Neural progenitor cell (in vitro differentiated cells): ENCODE data around the gene SRL.

Experiments
- CTCF ChIP-seq: fragments of 200-600 bp; sonication (generic); IDR thresholded peaks from 2 replicates; pipeline ENCODE4 v1.5.1; 2017; ENCODE audit warnings: antibody characterized with exemption, mild to moderate bottlenecking
- EZH2 ChIP-seq: fragments of 200-600 bp; sonication (generic); IDR thresholded peaks from 2 replicates; pipeline ENCODE4 v1.6.1; 2017; ENCODE audit warnings: antibody characterized with exemption, mild to moderate bottlenecking, moderate library complexity
- EZH2phosphoT487 ChIP-seq: fragments of 200-600 bp; sonication (generic); IDR thresholded peaks from 2 replicates; pipeline ENCODE4 v1.6.1; 2017; ENCODE audit warnings: antibody characterized with exemption

GRCh38 chr16:4179020-4179419 is 62.9 kb downstream of the SRL start:
- no peak for TF ChIP-seq CTCF
- TF ChIP-seq EZH2, result no peak
- TF ChIP-seq EZH2phosphoT487, result no peak
